Activated CD4-positive, alpha-beta T cell treated with anti-CD3 and anti-CD28 coated beads, Interleukin-2, Interleukin-4, amounts not matched to agents 100 ng/mL and 50 ng/mL, durations not matched to agents 16 hours and 8 hours (primary cell): Measurements from ENCODE around the gene FKBP6.
A peak's percentile ranks its signal among the peaks of the same experiment; 100 is the strongest.
"Not testable (repeated sequence)": the region's sequence is repeated elsewhere in the genome, so short reads cannot be mapped to it uniquely, and the experiment has no call there.

Experiments used
- DNase-seq: peaks from one replicate; pipeline ENCODE4 v3.0.0-alpha.2; 2020; ENCODE audit warnings: low spot score

FKBP6 gene

DNA sequence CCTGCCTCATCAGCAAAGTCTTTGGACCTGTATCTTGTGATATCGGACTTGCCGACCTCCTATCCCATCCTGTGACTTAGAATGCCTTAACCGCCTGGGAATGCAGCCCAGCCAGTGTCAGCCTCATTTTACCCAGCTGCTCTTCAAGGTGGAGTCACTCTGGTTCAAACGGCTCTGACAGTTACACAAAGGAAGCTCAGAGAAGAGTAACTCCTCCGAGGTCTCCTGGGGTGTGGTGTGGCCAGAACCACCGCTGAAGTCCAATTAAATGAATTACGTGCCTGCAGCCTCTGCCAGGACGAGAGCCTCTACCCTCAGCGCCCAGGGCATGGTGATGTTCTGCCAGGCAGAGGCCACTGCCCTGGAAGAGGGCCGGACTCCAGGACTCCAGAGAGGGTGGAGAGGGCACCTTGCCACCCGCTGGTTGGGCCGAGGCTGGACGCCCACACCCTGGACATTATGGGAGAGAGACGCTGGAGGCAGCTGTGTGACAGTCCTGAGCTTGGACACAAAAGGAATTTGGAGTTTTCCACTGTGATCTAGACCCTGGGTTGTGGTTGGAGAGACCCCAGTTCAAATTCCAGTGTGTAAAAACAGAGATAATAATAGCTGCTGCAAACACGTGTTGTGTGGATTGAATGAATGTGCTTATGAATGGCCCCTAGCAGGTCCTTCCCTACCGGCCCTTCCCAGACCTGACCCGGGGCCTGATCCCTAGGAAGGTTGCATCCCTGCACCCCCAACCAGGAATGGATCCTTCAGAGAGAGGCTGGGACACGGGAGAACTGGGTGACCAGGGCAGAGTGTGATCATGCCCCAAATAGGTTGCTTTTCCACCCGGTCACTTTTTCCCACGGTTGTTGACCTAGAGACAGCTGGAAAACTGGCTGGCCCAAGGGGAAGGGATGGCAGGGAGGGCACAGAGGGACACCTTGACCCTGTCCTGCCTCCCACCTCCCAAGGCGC is 67.9 kb downstream of the FKBP6 start:
- DNase-seq, result no peak

DNA sequence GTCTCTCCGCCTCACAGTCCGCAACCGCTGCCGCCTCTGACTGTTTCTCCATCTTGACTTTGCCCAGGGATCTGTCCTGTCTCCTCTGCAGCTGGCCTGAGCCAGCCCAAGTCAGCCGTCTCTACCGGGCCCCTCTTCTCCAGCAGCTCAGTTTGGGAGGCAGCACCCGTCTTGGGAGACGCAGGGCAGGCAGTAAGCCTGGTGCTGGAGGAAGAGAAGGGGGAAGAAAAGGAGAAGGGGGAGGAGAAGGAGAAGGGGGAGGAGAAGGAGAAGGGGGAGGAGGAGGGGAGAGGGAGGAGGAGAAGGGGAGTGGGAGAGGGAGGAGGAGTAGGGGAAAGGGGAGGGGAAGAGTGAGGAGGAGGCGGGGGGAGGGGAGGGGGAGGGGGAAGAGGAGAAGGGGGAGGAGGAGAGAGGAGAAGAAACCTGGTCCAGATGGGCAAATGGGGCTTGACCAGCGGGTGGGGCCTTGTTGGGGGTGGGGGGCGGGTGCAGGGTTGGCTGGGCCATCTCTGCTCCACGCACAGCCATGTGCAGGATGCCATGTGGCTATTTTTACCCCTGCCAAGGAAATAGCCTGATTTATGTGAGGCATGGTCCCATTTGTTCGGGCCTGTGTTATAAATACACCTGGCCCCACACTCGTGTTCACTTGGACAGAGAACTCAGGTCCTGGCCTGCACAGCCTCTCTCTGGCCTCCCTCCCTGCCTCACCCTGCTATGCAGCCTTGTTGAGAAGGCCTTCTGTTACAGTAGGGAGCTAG is 69.7 kb downstream of the FKBP6 start:
- no peak for DNase-seq

DNA sequence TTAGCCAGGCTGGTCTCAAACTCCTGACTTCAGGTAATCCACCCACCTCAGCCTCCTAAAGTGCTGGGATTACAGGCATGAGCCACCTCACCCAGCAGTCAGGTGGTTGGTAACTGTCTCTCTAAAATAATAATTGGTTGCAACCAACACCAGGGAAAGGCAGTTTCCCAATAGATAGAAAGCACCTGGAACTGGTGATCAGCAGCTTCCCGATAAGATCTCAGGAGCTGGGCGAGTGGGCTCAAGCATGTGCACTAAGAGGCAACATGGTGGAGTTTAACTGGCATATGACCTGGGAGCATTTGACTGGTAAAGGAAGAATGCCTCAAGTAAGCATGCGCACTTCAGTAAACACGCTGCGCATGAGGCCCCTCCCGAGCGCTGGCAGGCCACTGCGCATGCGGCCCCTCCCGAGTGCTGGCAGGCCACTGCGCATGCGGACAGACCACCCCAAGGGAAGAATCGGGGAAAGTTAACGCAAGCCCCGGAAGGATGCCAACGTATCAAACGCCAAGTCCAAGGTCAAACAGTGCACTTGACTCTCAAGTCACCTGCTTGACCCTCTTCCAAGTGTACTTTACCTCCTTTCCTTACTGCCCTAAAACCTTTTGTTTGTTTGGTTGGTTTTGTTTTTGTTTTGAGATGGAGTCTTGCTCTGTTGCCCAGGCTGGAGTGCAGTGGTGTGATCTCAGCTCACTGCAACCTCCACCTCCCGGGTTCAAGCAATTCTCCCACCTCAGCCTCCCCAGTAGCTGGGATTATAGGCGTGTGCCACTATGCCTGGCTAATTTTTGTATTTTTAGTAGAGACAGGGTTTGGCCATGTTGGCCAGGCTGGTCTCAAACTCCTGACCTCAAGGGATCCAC is 71.5 kb downstream of the FKBP6 start:
- peak; percentile 74 for DNase-seq

DNA sequence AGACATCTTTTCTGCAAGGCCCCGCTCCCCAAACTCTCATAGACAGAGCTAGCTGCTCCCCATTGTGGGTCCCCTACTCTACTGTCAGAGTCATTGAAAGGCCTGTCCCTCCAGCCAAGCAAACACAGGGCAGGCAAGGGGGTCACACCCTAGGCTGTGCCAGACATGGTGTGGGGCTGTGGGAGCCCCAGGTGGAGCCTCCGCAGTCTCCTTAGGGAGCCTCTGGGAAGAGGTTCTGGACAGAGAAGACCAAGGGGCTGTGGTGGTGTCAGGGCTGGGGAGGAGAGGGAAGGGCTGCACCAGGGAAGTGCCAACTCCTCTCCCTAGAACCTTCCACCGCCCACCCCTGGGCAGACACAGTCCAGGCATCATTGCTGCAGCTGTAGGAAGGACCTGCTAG is 76.9 kb downstream of the FKBP6 start:
- DNase-seq, result not testable (repeated sequence)
